HCT116 (cell line): Measurements from ENCODE around the gene PIGP. TPM values are rescaled to one million over a fixed set of nuclear protein-coding genes. Genes with fewer than 3 reads are reported as not detected.
"Not testable (repeated sequence)": the region's sequence is repeated elsewhere in the genome, so short reads cannot be mapped to it uniquely, and the experiment has no call there.

Experiments used
- ATAC-seq: fragments of 200-7000 bp; cut with Tn5 transposase; 2 replicates; pipeline ENCODE4 v1.9.1; 2020; ENCODE audit warnings: mild to moderate bottlenecking, moderate library complexity
- BruUV-seq: library from RNA; stranded (reverse); fragments of 400-500 nt; replicated peaks from 2 replicates; lab custom pipeline; 2021; lab: Mats Ljungman, UMichigan
- CTCF ChIA-PET: fragments of 300-600 bp; sonication (Branson Sonifier 250); formaldehyde crosslinking; loops from one replicate; lab custom pipeline; 2021; ENCODE audit warnings: antibody characterized with exemption; lab: Charles Lee
- POLR2A ChIA-PET: fragments of 300-600, 350-600 bp; sonication (Branson Sonifier 250); formaldehyde crosslinking; loops from one replicate; lab custom pipeline; 2021; ENCODE audit warnings: antibody characterized with exemption; lab: Charles Lee
- RAD21 ChIA-PET, 2 experiments: fragments of 300-600 bp; sonication (Branson Sonifier 250); formaldehyde crosslinking; loops; one replicate each; lab custom pipeline; 2023; ENCODE audit warnings: low total read pairs in 2 of 2; ENCODE audit not compliant: uncharacterized antibody in 2 of 2, unreplicated experiment in 2 of 2, low non-redundant PET in 1 of 2; lab: Charles Lee
- DNase-seq: peaks from one replicate; pipeline ENCODE4 v3.0.0-alpha.2; 2010; ENCODE audit warnings: low read depth, low spot score
- H2AFZ ChIP-seq: fragments of 200-600 bp; shearing (Covaris generic), sonication (generic); 2 replicates; pipeline ENCODE4 v1.6.1; 2017; ENCODE audit warnings: low read depth, mixed run types, mixed read lengths, antibody characterized with exemption, low read length; ENCODE audit not compliant: poor library complexity, severe bottlenecking
- H3K27ac ChIP-seq: 2 replicates; pipeline ENCODE4 v1.5.1; 2012; ENCODE audit warnings: low read depth, low read length
- H3K27me3 ChIP-seq: fragments of 200-600 bp; sonication (generic); 2 replicates; pipeline ENCODE4 v1.6.1; 2016; ENCODE audit warnings: mixed run types, low read length, mixed read lengths; ENCODE audit not compliant: insufficient read depth
- H3K36me3 ChIP-seq, 2 experiments: fragments of 200-500 bp in 1 of 2; fragments of 200-600 bp in 1 of 2; sonication (Bioruptor generic) in 1 of 2; sonication (generic) in 1 of 2; 2 replicates each; pipeline versions ENCODE4 v1.5.1 to v1.6.1; 2014 to 2016; ENCODE audit warnings: low read length in 2 of 2, inconsistent platforms in 1 of 2, mixed read lengths in 1 of 2, mixed run types in 1 of 2; ENCODE audit not compliant: insufficient read depth in 2 of 2, control insufficient read depth in 1 of 2
- H3K4me1 ChIP-seq, 2 experiments: fragments of 200-600 bp in 1 of 2; sonication (generic) in 1 of 2; 2 replicates each; pipeline versions ENCODE4 v1.5.1 to v1.6.1; 2012 to 2017; ENCODE audit warnings: low read length in 2 of 2, inconsistent platforms in 1 of 2, mild to moderate bottlenecking in 1 of 2, mixed read lengths in 1 of 2, mixed run types in 1 of 2, moderate library complexity in 1 of 2; ENCODE audit not compliant: insufficient read depth in 2 of 2, control insufficient read depth in 1 of 2
- H3K4me2 ChIP-seq: fragments of 200-600 bp; sonication (generic); 2 replicates; pipeline ENCODE4 v1.6.1; 2017; ENCODE audit warnings: mixed run types, low read length, mixed read lengths
- H3K4me3 ChIP-seq, 2 experiments: fragments of 200-600 bp in 1 of 2; sonication (generic) in 1 of 2; replicated peaks in 1 of 2; 2 replicates each; pipeline ENCODE4 v1.5.1; 2011 to 2016; ENCODE audit warnings: low read length in 2 of 2, control low read depth in 1 of 2, low read depth in 1 of 2, mild to moderate bottlenecking in 1 of 2, mixed read lengths in 1 of 2, mixed run types in 1 of 2
- H3K79me2 ChIP-seq: fragments of 200-600 bp; sonication (generic); 2 replicates; pipeline ENCODE4 v1.6.1; 2017; ENCODE audit warnings: mild to moderate bottlenecking, mixed run types, low read length, moderate library complexity, mixed read lengths; ENCODE audit not compliant: insufficient read depth
- H3K9ac ChIP-seq: fragments of 200-600 bp; sonication (generic); 2 replicates; pipeline ENCODE4 v1.6.1; 2016; ENCODE audit warnings: low read length, mixed read lengths
- H3K9me2 ChIP-seq: fragments of 200-600 bp; sonication (generic), shearing (Covaris generic); 2 replicates; pipeline ENCODE4 v1.6.1; 2017; ENCODE audit warnings: mixed run types, mild to moderate bottlenecking, moderate library complexity; ENCODE audit not compliant: insufficient read depth
- H3K9me3 ChIP-seq, 2 experiments: fragments of 200-500 bp in 1 of 2; fragments of 200-600 bp in 1 of 2; sonication (Bioruptor generic) in 1 of 2; sonication (generic) in 1 of 2; 2 replicates each; pipeline ENCODE4 v1.6.1; 2014 to 2017; ENCODE audit warnings: low read length in 2 of 2, mixed read lengths in 2 of 2, inconsistent platforms in 1 of 2, low read depth in 1 of 2, mild to moderate bottlenecking in 1 of 2, mixed run types in 1 of 2, moderate library complexity in 1 of 2; ENCODE audit not compliant: control insufficient read depth in 1 of 2, insufficient read depth in 1 of 2
- H4K20me1 ChIP-seq: fragments of 200-600 bp; sonication (generic), shearing (Covaris generic); 2 replicates; pipeline ENCODE4 v1.6.1; 2017; ENCODE audit warnings: mixed run types, mild to moderate bottlenecking, moderate library complexity; ENCODE audit not compliant: insufficient read depth
- ATF3 ChIP-seq: IDR thresholded peaks from 2 replicates; pipeline ENCODE4 v1.6.1; 2012
- CEBPB ChIP-seq: IDR thresholded peaks from 2 replicates; pipeline ENCODE4 v1.6.1; 2012; ENCODE audit warnings: low read depth
- CTCF ChIP-seq, 3 experiments: fragments of 200-600 bp in 1 of 3; sonication (generic) in 1 of 3; IDR thresholded peaks in 2 of 3; conservative IDR thresholded peaks in 1 of 3; 2 replicates each; pipeline ENCODE4 v1.5.1; 2012 to 2017; ENCODE audit warnings: low read depth in 2 of 3, low read length in 2 of 3, antibody characterized with exemption in 1 of 3, borderline replicate concordance in 1 of 3, control low read depth in 1 of 3, mild to moderate bottlenecking in 1 of 3, mixed read lengths in 1 of 3, mixed run types in 1 of 3, moderate library complexity in 1 of 3; ENCODE audit not compliant: insufficient read depth in 1 of 3
- EGR1 ChIP-seq: IDR thresholded peaks from 2 replicates; pipeline ENCODE4 v1.6.1; 2012; ENCODE audit warnings: low read depth
- ELF1 ChIP-seq: IDR thresholded peaks from 2 replicates; pipeline ENCODE4 v1.6.1; 2012; ENCODE audit warnings: low read depth, borderline replicate concordance
- EZH2 ChIP-seq: fragments of 200-600 bp; sonication (generic); IDR thresholded peaks from 2 replicates; pipeline ENCODE4 v1.6.1; 2017; ENCODE audit warnings: antibody characterized with exemption, mixed run types
- EZH2phosphoT487 ChIP-seq: fragments of 200-600 bp; IDR thresholded peaks from 2 replicates; pipeline ENCODE4 v1.6.1; 2018; ENCODE audit warnings: antibody characterized with exemption, borderline replicate concordance
- POLR2AphosphoS5 ChIP-seq: IDR thresholded peaks from 2 replicates; pipeline ENCODE4 v1.6.1; 2011; ENCODE audit warnings: mild to moderate bottlenecking, low read depth, low read length, moderate library complexity
- SRF ChIP-seq: IDR thresholded peaks from 2 replicates; pipeline ENCODE4 v1.6.1; 2012; ENCODE audit warnings: low read depth
- YY1 ChIP-seq: IDR thresholded peaks from 2 replicates; pipeline ENCODE4 v1.6.1; 2011; ENCODE audit warnings: low read length, low read depth, moderate library complexity, mild to moderate bottlenecking; ENCODE audit not compliant: insufficient replicate concordance; ENCODE audit errors: extremely low read depth
- ZNF274 ChIP-seq: fragments of 200-500 bp; sonication (Bioruptor generic); IDR thresholded peaks from 2 replicates; pipeline ENCODE4 v1.6.1; 2014; ENCODE audit warnings: mild to moderate bottlenecking, low read depth, low read length, inconsistent platforms
- intact Hi-C: fragments of 100-400 bp; cut with micrococcal nuclease; formaldehyde crosslinking; loops from 2 replicates; pipeline ENCODE4 v1.10.0; 2022
- total RNA-seq: library from RNA; stranded (reverse); gene quantifications from one replicate; pipeline ENCODE4 v1.2.1, GENCODE V29; 2021; ENCODE audit not compliant: unreplicated experiment

Gene PIGP
- total RNA-seq, 1 experiment from 2014 or later = 23.5 TPM

- Histone ChIP-seq H3K4me2 (no peak overlapping the region), H3K9me2 (no peaks in the 10 kb centered on the region), H3K4me3 (no peak overlapping the region), H2AFZ (no peak overlapping the region), H3K4me1 (peaks cover 12 to 15% of the 10 kb centered on the region in 2 experiments), H3K79me2 (no peaks in the 10 kb centered on the region), H3K36me3 (no peaks in the 10 kb centered on the region), H3K9me3 (peaks cover 0 to 4% of the 10 kb centered on the region in 2 experiments; a peak in 2 of 4 replicates), H3K27me3 (no peaks in the 10 kb centered on the region), H3K9ac (no peak overlapping the region), H3K27ac (no peak overlapping the region), H4K20me1 (no peaks in the 10 kb centered on the region)
- intact Hi-C loops = no loop called here
- ChIA-PET CTCF (no interaction called here), RAD21 (no interaction called here), POLR2A (no interaction called here)
- BruUV-seq = no TSS peak
- TF ChIP-seq ELF1 (no peak), ZNF274 (no peak), POLR2AphosphoS5 (no peak)
- ATAC-seq (no peak), DNase-seq (no peak)
Measured at GRCh38 chr21:37057614-37058013, 15.3 kb downstream of the PIGP start.

- POLR2A ChIA-PET = no interaction called here
- RAD21 ChIA-PET = no interaction called here
- Histone ChIP-seq H3K9ac (no peak overlapping the region), H2AFZ (no peak overlapping the region), H3K27me3 (no peaks in the 10 kb centered on the region), H3K4me3 (no peak overlapping the region), H3K4me1 (peaks cover 6% of the 10 kb centered on the region in 2 experiments), H3K36me3 (no peaks in the 10 kb centered on the region), H3K27ac (no peak overlapping the region)
- CTCF ChIA-PET = no interaction called here
- BruUV-seq = no TSS peak
- DNase-seq (no peak), ATAC-seq (no peak)
- intact Hi-C loops = no loop called here
- TF ChIP-seq CTCF (IDR thresholded peaks at IDR 0.05 in 2 of 3, conservative IDR thresholded peaks at IDR 0.05 in 1 of 3; ENCODE audit: borderline replicate concordance in 1 of 3, insufficient read depth in 1 of 3, low read depth in 2 of 3, low read length in 2 of 3) = no peak
- TF ChIP-seq SRF = no peak
- no peak for TF ChIP-seq ATF3
- TF ChIP-seq EZH2phosphoT487 = no peak
- no peak for TF ChIP-seq EGR1
- TF ChIP-seq CEBPB = no peak
- no peak for TF ChIP-seq EZH2
- TF ChIP-seq YY1 = no peak
- TF ChIP-seq, all 23 proteins: peak for 0
- Histone ChIP-seq H4K20me1 (no peaks in the 10 kb centered on the region), H3K9me3 (peaks cover 0 to 4% of the 10 kb centered on the region in 2 experiments; a peak in 2 of 4 replicates), H3K4me2 (no peak overlapping the region), H3K79me2 (no peaks in the 10 kb centered on the region), H3K9me2 (no peaks in the 10 kb centered on the region)
Measured at GRCh38 chr21:37055271-37055855, 17.5 kb downstream of the PIGP start.

- H3K79me2 ChIP-seq, H3K9ac ChIP-seq, H4K20me1 ChIP-seq, RAD21 ChIA-PET, DNase-seq, intact Hi-C loops, H3K27me3 ChIP-seq, H3K36me3 ChIP-seq, H3K4me2 ChIP-seq, H3K9me2 ChIP-seq, H3K27ac ChIP-seq, H2AFZ ChIP-seq, H3K9me3 ChIP-seq, BruUV-seq, H3K4me3 ChIP-seq, ATAC-seq, POLR2A ChIA-PET, CTCF ChIA-PET: not testable (repeated sequence)
- H3K4me1 ChIP-seq = peaks cover 5 to 13% of the 10 kb centered on the region in 2 experiments
Measured at GRCh38 chr21:37049741-37050140, 23.1 kb downstream of the PIGP start.
